ENCODE measurements around the gene GAREM2.

GAREM2 gene

DNA sequence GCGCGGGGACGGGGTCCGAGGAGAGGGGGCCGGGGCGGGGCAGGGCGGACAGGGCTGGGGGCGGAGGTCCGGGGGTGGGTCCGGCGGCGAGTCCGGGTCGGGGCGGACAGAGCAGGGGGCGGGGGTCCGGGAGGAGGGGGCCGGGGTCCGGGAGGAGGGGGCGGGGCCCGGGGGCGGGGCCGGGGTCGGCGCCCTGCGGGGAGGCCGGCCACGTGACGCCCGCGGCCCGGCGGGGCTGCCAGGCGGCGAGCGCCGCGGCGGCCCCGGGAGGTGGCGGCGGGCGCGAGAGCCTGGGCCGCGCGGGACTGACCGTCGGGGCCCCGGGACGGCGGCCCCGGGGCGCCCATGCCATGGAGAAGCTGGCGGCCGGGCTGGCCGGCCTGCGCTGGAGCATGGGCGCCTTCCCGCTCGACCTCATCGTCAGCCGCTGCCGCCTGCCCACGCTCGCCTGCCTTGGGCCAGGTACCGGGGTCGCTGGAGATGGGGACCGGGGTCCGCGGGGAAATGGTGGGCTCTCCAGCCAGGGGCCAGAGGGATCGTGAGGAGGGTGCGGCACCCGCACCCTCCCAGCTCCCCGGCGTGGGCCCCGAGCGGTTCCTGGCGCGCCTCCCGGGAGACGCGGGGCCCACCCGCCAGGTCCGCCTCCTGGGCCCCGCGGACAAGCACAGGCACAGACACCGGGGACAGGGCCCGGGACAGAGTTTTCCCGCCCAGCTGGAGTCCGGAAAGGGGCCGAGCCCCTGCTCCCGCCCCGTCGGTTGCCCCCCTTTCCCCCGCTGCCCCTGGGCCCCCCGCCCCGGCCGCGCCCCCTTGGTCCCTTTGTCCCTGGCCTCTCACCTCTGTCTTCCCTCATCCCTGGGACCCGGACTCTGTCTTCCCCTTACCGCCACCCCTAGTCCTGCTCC, at the start of gene GAREM2:
GAREM2 (plus strand) TSS at position 218 of the 905 bp plus-strand sequence; CDS start at position 351, 133 bp downstream.
- no peak for DNase-seq (ENCODE audit: low read depth)

DNA sequence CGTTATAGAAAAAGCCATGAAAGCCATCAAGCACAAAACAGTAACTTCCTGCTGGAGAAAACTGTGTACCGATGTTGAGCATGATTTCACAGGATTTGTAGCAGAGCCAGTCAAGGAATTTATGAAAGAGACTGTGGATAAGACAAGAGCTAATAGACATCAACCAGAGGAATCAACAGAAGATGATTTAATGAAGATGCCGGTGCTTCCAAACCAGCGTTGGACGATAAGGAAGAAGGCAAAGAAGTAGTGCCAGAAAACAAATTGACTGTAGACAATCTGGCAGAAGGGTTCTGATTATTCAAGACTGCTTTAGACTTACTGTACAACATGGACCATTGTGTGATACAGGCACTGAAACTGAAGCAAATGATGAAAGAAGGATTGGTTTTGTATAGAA, 49.5 kb upstream of the GAREM2 start:
- DNase-seq (ENCODE audit: low read depth) = no peak

DNA sequence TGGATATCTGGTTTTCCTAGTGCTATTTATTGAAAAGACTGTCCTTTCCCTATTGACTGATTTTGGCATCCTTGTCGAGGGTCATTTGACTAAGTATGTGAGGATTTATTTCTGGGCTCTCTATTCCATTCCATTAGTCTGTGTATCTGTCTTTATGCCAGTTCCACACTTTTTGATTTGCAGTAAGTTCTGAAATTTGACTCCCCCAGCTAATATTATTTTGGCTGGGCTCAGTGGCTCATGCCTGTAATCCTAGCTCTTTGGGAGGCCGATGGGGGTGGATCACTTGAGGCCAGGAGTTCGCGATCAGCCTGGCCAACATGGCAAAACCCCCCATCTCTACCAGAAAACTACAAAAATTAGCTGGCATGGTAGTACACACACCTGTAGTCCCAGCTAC, 46.8 kb upstream of the GAREM2 start:
- DNase-seq (ENCODE audit: low read depth) = peak; percentile 44

DNA sequence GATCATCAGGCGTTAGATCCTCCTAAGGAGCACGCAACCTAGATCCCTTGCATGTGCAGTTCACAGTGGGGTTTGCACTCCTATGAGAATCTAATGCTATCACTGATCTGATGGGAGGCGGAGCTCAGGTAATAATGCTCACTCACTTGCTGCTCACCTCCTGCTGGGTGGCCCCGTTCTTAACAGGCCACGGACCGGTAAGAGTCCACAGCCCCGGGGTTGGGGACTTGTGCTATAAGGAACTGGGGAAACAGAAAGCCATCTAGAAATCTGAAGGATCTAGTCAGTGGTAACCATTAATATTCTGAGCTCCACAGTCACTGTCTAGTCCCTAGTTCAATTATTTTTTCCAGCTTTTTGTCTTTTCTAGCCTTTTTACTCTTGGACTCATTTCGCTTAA, 44.7 kb upstream of the GAREM2 start:
- DNase-seq (ENCODE audit: low read depth) = no peak

DNA sequence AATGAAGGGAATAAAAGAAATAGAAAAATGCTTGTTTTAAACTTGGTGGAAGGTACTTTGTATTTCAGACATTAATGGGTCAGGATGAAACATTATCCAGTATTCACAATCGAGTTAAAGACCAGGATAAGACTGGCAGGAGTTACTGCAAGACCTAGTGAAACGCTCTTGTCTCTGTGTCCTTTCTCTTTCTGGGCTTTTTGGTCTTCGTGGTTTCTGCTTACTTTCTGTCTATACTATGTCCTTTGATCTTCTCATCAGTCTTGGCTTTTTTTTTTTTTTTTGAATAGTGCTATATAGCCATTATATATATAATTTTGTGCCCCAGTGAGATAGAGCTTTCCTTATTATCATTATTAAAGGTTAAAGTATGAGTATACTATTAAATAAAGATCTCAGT, 42.1 kb upstream of the GAREM2 start:
- DNase-seq (ENCODE audit: low read depth) = no peak

DNA sequence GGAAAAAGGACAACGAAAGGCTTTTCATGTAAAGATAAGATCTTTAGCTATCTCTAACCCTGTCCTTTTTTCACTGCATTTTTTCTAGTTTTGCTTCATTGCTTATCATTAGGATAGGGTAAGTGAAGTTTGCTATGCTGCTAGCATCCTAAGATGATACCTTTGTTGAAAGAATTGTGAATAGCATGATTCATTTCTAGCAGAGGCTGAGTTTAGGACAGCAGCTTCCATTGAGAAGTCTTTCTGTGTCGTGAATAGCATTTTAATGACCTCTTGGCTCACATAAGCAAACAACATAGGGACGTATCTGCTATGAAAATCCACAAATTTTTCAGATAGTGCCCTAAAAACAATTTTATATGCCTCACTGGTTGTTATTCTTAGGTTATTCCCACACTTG, 36.4 kb upstream of the GAREM2 start:
- no peak for DNase-seq (ENCODE audit: low read depth)

DNA sequence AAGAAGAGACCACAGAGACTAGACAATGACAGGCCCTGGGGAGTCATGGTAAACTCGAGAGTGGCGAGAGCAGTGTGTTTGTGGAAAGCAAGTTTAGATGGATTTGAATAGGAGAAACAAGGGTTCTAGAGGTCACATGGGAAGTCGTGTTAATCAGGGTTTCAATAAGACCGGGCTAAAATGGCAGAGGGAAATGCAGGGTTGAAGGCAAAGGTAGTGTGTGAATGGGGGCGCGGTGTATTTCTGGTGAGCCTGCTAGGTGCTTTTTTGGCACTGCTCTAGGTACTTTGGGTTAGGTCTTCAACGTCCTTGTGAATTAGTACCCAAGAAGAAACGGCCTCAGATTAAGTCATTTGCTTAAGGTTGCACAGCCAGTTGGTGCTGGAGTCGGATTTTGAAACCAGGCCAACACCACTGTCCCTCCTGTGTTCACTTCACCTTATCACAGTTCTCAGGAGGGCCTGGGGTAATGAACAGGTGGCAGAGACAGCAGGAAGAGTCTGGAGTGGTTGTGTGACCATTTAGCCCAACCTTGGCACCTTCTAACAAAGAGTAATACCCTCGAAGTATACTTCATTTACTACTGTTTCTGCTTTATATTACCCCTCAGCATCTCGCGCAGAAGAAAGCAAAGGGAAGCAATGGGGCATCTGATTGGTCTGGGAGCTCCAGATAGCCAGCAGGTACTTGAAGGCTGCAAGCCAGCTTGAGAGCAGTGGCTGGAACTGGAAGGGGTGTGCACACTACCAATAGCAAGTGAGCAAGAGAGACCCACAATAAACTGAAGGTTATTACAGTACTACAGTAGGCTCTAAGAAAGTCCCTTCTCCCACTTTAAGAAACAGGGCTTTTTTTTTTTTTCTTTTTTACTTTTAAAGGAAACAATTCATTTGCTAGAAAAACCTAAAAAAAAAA, 33.4 kb upstream of the GAREM2 start:
- DNase-seq (ENCODE audit: low read depth) = no peak

DNA sequence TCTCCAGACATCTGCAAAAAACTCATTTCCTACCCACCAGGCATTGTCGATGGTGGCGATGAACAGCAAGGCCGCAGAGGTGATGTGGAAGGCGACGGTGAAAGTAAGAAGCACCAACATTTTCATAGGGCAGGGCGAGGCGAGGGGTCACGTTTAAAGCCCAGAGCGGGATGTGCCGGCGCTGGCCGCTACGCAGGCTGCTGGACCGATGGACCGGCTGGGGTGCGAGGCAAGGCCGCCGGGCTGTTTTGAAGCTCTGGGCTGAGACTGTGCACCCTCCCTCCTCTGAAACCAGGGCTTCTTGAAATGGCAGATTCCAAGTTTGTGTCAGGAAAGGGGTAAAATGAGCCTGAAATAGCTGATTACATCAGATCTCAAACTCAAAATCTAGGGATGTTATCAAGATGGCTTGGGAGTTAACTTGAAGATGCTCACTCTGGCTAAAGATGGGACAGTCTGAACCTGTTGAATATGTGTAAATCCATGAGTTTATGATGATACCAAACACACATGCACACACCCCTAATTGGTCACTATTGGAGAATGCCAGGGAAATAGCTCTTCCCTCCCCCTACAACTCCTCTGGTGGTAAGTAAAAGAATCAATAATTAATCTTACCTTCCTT, 31.6 kb upstream of the GAREM2 start:
- DNase-seq (ENCODE audit: low read depth) = no peak

DNA sequence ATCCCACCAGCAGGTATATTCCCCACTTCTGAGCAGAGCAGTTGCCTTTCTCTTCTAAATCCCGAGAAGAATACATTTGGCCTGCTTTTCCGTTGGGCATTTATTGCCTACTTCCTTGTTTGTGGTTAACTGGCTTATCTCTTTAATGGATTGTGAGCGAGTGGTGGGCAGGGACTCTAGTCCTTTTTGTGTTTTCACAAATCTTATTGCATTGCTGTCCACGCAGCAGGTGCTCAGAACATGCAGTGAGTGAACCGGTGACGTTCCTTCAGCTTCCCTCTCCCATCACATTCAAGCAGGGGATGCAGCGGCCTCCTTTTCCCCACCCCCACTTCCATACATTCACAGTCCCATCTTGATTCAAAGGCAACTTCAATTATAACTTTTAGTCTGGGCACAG, 28.9 kb upstream of the GAREM2 start:
- no peak for DNase-seq (ENCODE audit: low read depth)

DNA sequence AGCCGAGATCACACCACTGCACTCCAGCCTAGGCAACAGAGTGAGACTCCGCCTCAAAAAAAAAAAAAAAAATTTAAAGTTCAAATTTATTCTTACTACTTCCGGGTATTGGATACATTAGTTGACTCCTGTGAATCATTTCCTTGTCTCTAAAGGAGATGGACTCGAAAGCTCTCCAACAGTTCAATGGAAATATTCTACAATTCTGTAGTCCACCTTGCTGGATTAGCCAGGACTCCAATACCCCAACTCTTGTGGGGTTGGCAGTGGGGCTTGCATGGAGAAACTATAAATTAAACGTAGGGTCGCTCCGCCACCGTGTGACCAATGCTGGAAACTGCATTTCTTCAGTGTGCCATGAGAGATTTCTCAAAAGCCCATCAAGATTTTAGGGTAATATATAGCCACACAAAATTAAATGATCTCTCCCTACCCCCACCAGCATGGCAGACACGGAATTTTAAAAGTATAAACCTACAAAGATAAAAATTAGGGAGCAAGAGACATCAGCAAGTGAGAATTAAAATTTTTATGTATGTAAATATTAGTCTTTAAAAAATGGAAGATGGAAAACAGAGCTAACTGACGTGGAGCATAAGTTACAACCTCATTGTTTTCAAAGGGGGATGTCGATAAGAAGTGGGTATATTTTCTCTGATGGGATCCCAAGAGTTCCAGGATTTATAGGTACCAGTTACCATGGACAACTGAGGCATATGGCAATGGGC, 27.8 kb upstream of the GAREM2 start:
- DNase-seq (ENCODE audit: low read depth) = peak; percentile 43

DNA sequence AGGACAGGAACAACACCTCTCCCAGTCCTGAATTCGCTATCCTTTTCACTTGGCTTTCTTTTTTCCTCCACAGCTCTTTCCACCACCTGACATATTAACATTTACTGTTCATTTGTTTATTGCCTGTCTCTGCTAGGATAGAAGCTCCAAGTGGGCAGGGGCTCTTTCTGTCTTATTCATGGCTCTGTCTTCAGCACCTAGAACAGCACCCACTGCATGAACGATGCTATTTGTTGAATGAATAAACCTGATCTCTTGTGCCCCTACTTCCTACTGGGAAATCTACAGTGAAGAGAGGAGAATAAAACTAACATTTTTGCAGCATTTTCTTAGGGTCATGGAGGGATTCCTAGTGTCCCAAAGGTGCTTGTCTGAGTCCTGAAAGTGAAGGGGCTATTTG, 24.4 kb upstream of the GAREM2 start:
- peak; percentile 23 for DNase-seq (ENCODE audit: low read depth)

DNA sequence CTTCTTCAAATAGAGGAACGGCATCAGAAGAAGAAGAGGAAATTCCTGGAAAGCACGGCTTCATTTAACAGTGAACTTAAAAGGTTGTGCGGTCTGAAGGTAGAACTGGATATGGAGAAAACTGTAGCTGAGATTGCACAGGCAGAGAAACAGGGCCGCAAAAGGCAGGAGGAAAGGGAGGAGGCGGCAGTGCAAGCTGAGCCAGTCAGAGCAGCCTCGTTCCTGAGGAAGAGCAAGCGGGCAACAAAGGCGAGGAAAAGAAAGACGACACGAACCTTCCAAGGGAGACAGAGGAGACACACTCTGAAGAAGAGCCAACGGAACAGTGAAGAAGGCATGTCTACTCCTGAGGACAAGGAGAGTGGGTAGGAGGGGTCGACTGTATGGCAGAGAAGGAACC, 22.6 kb upstream of the GAREM2 start:
- no peak for DNase-seq (ENCODE audit: low read depth)

DNA sequence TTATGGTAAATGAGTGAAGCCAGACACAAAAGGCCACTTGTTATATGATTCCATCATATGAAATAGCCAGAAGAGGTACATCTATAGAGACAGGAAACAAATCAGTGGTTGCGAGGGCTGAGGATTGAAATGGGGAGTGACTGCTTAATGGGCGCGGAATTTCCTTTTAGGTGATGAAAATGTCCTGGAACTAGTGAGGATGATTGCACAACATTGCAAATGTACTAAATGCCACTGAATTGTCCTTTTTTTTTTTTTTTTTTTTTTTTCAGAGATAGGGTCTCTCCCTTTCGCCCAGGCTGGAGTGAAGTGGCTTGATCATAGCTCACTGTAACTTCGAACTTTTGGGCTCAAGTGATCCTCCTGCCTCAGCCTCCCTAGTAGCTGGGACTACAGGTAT, 15.3 kb upstream of the GAREM2 start:
- no peak for DNase-seq (ENCODE audit: low read depth)

DNA sequence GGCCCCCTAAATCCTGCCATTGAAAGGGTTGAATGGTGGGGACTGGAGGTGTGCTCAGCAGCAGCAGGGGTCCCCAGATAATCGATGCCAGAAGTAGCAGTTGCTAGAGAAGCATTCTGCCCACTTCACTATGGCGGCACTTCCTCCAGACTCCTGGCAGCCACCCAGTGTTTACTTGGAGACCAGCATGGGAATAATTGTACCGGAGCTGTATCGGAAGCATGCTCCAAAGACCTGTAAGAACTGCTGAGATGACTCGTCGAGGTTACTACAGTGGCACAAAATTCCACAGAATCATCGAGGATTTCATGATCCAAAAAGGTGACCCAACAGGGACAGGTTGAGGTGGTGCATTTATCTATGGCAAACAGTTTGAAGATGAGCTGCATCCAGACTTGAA, 11.0 kb upstream of the GAREM2 start:
- DNase-seq (ENCODE audit: low read depth) = no peak

DNA sequence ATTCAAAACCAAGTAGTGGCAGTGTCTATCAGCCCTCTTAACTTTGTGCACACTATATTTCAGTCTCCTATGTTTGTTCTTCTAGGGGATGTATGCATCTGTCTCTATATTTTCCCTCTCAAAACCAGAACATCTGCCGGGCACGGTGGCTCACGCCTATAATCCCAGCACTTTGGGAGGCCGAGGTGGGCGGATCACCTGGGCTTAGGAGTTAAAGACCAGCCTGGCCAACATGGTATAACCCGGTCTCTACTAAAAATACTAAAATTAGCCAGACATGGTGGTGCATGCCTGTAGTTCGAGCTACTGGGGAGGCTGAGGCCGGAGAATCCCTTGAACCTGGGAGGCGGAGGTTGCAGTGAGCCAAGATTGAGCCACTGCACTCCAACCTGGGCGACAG, 9.9 kb upstream of the GAREM2 start:
- no peak for DNase-seq (ENCODE audit: low read depth)

DNA sequence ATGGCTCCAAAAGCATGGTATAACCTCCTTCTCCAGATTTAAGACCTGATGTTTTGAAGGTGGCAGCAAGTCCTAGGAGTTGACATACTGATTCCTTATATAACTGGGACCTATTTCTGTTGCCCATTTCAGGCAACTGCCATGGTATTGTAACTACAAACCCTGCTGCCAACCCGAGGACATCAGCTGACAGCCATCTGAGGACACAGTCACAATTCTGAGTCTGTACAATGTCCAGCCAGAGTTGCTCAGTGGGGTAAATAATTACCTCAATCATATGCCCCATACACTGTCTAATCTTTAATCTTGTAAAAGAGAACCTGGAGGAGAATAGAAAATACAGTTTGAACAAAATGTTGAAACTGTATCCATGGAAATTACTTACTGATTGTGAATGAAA, 8.7 kb upstream of the GAREM2 start:
- no peak for DNase-seq (ENCODE audit: low read depth)

DNA sequence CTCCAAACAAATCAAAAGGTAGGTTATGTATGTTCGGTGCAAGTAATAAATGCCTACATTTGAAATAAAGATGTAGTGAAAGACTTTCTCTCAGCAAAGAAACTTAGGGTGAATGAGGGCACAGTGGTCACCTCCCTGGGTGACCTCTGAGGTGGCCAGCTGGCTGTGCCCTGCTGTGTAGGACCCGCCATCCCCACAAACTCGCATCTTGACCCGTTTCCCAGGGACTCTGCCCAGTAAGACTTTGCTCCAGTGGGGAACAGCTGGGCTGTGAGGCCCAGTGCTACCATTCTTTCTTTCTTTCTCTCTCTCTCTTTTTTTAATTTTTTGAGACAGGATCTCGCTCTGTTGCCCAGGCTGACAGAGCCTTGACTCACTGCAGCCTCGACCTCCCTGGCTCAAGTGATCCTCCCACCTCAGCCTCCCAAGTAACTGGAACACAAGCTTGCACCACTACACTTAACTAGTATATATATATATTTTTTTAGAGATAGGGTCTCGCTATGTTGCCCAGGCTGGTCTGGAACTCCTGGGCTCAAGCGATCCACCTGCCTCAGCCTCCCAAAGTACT, 8.2 kb upstream of the GAREM2 start:
- DNase-seq (ENCODE audit: low read depth) = no peak

DNA sequence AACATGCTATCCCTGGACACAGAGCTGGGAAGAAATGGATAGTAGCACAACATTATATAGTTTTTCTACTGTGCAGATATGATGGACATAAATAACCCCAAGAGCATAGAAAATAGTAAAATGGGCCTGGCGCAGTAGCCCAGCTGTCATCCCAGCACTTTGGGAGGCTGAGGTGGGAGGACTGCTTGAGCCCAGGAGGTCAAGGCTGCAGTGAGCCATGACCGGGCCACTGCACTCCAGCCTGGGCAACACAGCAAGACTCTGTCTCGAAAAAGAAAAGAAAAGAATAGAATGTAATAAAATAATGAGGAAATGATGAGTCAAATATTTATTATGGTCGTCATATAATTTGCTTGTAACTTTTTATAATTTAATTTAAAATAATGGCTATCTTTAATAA, 7.5 kb upstream of the GAREM2 start:
- DNase-seq (ENCODE audit: low read depth) = no peak

DNA sequence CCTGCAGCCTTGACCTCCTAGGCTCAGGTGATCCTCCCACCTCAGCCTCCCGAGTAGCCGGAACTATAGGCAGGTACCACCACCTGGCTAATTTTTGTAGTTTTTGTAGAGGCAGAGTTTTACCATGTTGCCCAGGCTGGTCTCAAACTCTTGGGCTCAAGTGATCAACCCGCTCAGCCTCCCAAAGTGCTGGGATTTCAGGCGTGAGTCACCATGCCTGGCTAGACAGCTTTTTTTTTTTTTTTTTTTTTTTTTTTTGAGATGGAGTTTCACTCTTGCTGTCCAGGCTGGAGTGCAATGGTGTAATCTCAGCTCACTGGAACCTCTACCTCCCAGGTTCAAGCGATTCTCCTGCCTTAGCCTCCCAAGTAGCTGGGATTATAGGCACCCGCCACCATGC, 6.3 kb upstream of the GAREM2 start:
- DNase-seq (ENCODE audit: low read depth) = peak; percentile 30

DNA sequence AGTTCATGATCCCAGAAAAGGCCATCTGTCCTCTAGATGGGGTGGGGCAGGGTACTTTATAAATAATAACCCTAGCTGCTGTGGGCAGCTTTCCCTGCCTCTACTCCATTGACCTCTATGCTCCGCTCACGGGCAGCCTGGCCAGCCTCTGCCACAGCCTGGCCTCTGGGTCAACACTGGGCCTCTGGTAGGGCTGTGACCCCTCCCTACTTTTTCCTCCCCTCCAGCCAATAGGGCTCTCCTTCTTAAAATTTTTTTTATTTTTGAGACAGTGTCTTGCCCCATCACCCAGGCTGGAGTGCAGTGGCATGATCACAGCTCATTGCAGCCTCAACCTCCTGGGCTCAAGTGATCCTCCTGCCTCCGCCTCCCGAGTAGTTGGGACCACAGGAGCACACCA, 4.1 kb upstream of the GAREM2 start:
- no peak for DNase-seq (ENCODE audit: low read depth)

DNA sequence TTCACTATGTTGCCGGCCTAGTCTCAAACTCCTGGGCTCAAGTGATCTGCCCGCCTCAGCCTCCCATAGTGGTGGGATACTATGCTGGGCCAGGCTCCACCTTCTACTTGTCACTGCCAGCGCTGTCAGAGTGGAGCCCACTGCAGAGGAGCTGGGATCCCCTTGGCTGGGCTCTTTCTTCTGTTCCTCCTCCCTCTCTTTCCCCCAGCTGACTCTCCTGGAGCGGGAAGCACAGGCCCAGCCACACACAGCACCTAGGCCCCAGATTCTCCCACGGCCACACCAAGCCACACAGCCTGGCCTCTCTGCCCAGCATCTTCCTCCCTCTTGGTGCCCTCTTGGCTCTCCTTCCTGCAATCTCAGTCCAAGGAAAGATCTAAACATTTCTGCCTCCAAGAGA, 3.7 kb upstream of the GAREM2 start:
- no peak for DNase-seq (ENCODE audit: low read depth)
